NCI-H146 (cell line): ENCODE measurements around the gene XRCC4.

Source experiments
- DNase-seq: peaks from one replicate; lab custom pipeline; 2025; lab: John Stamatoyannopoulos, UW

The XRCC4 gene

DNA sequence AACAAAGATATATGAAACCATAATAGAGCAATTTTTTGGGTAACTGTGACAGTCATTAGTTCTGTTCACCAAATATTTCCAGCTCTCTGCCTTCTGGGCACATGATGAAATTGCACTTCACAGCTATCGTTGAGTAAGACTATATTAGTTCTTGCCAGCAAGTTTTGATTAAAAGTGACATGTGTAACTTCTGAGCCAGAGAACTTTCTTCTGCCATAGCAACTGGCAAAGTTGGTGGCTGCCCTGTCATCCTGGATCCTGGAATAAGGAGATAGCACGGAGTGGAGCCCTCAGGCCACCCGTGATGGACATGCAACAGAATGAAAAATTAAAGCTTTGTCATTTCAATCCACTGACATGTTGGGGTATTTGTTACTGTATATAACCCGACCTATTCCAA lies 199.8 kb downstream of the XRCC4 start:
- DNase-seq: no peak

GRCh38 chr5:83277953-83278352 lies 200.6 kb downstream of the XRCC4 start:
- no peak for DNase-seq

- no peak for DNase-seq
Measured at GRCh38 chr5:83281176-83281575, 203.8 kb downstream of the XRCC4 start.

DNA sequence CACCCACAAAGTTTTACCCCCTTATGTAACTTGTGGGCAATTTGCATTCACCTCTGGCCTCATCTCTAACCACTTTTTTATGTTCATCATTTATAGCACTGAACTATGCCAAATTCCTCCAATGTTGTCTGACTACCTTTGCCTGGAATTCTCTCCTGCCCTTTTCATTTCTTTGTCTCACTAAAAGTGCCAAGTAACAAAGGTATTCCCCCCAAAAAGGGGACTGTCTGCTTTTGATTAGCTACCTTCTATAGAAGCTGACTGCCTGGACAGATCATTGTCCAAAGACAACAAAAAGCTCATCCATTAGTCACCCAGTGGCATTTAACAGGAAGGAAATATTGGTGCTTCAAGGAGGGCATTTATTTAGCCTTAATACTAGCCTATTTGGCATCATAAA lies 204.3 kb downstream of the XRCC4 start:
- no peak for DNase-seq

DNA sequence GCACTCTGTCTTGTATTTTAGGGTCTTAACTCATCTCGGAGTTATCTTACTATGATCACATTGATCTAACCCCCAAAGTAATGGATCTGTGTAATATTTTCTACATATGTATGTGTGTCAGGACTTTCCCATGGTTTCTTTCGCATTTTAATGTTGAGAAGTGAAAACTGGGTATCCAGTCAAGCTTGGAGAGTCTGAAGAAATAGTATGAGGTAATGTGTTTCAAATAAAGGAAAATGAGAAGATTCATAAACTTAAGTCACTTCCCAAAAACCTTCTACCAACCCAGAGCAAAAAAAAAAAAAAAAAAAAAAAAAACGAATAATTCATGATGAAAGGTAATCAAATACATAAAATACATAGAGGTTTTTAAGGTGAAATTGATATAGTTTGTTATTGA lies 206.4 kb downstream of the XRCC4 start:
- no peak for DNase-seq

DNA sequence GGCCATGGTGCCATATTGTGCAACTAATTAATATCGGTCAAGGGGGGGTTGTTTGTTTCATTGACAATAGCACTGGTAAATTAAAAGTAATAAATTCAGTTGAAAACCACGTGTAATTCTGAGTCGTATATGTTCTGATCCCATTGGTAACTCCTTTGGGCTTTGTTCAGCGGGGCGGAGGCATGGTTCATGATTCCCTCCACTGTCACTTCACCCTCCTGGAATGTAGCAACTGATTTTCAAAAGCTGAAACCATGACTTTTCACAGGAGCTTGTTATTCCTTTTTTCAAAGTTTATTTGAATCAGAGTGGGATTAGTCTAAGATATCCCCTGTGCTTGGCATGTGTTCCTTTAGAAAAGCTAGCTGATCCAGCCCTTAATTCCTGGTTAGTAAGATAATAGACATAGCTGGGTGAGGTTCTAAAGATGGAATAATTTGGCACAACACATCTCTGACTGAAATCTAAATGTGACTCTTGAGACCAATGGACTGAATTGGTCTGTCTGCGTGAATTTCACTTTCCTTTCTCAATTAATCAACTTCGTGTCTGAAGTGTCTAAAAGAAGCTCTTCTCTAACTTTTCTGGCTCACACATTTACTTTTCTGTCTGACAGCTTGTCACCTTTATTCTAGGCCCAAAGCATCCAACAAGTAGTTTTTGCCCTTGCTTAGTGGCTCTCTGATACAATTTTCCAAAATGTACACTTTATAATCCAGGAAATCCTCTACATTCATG lies 208.5 kb downstream of the XRCC4 start:
- DNase-seq: no peak

DNA sequence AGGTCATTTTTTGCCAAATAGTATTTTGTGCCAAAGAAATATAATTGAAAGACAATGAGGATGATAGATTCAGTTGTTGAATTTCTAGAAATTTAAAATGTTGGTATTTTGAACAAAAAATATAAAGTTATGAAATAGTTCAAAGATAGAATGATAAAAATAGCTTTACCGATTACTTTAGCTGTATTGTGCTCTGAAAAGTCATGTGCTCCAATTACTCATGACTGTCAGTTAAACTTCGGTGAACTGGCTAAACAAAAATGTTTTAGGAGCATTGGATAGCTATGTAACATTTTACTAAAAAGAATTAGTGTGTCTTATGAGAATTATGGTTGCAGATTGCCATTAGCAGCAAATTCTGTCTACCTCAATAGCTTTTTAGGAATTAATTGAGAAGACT lies 216.9 kb downstream of the XRCC4 start:
- no peak for DNase-seq

DNA sequence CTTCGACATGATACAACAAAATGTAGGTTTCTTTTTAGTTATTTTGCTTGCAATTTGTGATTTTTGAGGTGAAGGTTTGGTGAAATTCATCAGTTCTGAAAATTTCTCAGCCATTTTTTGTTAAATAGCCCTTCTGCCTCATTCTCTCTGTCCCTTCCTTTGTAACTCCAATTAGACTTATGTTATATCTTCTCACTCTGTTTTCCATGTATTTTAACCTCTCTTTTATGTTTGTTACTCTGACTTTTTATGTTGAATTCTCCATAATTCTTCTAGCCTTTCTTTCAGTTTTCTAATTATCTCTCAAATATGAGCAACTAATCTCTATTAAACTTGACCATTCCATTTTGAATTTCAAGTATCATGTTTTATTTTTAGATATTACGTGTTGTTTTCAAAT lies 222.0 kb downstream of the XRCC4 start:
- no peak for DNase-seq

- no peak for DNase-seq
Measured at GRCh38 chr5:83306572-83307241, 229.4 kb downstream of the XRCC4 start.

DNA sequence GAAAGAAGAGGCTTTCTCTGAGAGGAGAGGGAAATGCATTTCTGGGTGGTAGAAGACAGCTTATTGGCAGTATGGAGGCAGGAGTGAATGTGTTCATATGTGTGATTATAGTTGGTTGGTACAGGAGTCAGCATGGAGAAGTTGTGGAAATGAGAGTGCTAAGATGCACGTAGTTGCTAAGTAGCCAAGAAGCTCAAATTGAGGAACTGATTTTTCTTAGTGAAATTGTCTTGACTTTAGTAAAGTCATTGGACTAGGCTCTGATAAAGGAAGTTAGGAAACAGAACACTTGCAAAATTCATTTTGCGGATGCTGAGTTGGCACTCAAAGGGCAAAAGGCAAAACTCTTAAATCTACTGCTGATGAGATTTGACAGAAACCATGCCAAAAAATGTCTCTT lies 235.3 kb downstream of the XRCC4 start:
- no peak for DNase-seq

DNA sequence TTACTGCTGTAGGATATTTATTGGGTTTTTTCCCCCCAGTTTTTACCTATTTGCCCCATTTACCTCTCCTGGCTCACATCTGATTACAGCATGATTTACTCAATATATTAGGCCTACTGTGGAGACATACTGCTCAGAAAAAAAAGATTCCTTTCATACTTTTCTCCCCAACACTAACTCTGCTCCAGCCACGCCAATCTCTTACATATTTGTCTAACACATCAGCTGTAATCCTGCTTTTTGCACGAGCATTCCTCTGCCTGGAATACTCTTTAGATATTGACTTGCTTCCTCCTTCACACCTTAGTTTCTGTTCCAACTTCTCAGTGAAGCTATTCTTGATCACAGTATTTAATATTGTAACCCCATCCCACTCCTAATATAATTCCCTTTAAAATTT lies 236.1 kb downstream of the XRCC4 start:
- DNase-seq: no peak

GRCh38 chr5:83321483-83322055 lies 244.2 kb downstream of the XRCC4 start:
- no peak for DNase-seq

GRCh38 chr5:83322273-83322924 lies 245.1 kb downstream of the XRCC4 start:
- no peak for DNase-seq

DNA sequence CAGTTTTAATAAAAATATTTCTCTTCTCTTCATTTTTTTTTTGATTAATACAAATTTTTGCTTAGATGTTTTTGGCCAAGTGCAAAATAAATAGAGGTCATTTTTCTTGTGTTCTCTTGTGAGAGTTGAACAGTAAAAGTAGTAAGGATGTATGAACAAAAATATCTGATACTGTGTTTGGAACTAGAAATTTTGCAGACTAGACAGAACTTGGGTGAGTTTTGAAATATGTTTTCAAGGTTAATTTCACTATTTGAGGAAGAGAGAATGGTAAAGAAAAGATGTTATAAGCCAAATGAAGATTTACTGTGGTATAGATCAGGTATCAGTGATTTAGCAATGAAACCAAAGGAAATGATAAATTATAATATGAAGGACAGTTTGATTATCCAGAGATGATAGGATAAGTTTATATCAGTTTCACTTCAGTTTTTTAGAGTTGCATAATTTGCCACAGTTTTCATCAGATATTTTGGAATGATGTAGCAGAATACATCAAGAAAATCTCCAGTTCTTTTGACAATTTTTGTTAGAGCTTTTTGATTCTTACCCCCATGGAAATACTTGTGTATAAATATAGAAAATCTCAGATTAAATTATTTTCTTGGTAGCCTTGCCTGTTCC lies 246.3 kb downstream of the XRCC4 start:
- DNase-seq: no peak

GRCh38 chr5:83331842-83332241 lies 254.5 kb downstream of the XRCC4 start:
- DNase-seq: no peak

- DNase-seq: no peak
Measured at GRCh38 chr5:83337453-83338035, 260.2 kb downstream of the XRCC4 start.

DNA sequence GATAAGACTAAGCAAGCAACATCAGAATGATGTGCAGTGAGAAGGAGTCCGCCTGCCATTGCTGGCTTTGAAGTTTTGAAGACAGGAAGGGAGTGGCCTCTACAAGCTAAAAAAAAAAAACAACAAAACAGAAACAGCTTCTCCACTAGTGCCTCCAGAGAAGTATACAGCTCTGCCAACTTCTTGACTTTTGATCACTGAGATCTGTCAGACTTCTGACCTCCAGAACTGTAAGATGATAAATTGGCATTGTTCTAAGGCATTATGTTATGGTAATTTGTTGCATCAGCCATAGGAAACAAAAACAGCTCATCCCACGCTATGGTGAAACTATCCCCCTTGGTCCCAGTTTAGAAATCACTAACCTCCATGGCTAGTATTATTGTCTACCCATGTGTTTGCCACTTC lies 263.2 kb downstream of the XRCC4 start:
- no peak for DNase-seq

GRCh38 chr5:83341815-83342334 lies 264.5 kb downstream of the XRCC4 start:
- no peak for DNase-seq

- no peak for DNase-seq
Measured at GRCh38 chr5:83342465-83342864, 265.1 kb downstream of the XRCC4 start.

- DNase-seq: no peak
Measured at GRCh38 chr5:83343299-83343698, 266.0 kb downstream of the XRCC4 start.

DNA sequence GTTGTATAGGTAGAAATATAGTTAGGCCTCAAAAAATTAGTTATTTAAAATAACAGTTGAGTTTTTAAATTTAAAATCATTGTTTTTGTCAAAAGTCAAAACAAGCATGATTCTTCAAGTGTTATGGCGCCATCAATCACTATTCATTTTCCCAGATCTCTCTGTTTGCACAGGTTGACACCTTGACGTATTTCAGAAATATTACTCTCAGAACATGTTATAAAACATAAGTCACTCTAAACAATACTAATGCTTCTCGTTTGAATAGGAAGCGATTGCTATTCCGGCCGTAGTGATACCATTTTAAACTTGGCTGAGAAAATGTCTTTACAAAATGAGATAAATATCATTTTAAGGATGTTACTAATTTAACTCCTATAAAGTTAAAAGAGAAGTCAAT lies 268.1 kb downstream of the XRCC4 start:
- no peak for DNase-seq

- no peak for DNase-seq
Measured at GRCh38 chr5:83348281-83348780, 271.0 kb downstream of the XRCC4 start.
